ENCODE measurements around the gene SPECC1. TPM values are rescaled to one million over a fixed set of nuclear protein-coding genes. Genes with fewer than 3 reads are reported as not detected.

The SPECC1 gene
- total and polyA plus RNA-seq, 9 of the 15 experiments (the other 6 are each of a cell fraction or from before 2014, with no cell fraction given), result 2.4 to 19.6 (median 14.7) TPM

GRCh38 chr17:20234276-20234675, 225.1 kb downstream of the SPECC1 start:
- Histone ChIP-seq H3K36me3 (ENCODE audit: control insufficient read depth, insufficient read depth, low read length) (peaks cover 11% of the 10 kb centered on the region; the same call in 1 of the 3 replicates), H3K4me2 (ENCODE audit: insufficient read depth, low read length) (no peak overlapping the region), H3K4me1 (replicated peaks in 1 of 2; ENCODE audit: control insufficient read depth in 2 of 2, insufficient read depth in 2 of 2, low read length in 2 of 2) (no peaks in the 10 kb centered on the region), H3K4me3 (no peak overlapping the region), H3K27me3 (ENCODE audit: control insufficient read depth in 2 of 2, insufficient read depth in 2 of 2, low read length in 2 of 2) (no peaks in the 10 kb centered on the region), H2AFZ (ENCODE audit: low read depth, low read length) (no peak overlapping the region), H3K79me2 (ENCODE audit: control insufficient read depth, insufficient read depth, low read length) (no peaks in the 10 kb centered on the region), H4K20me1 (replicated peaks; ENCODE audit: control insufficient read depth, insufficient read depth, low read length) (no peaks in the 10 kb centered on the region), H3K27ac (ENCODE audit: extremely low read depth, low read depth, low read length) (no peak overlapping the region), H3K9me3 (replicated peaks; ENCODE audit: control insufficient read depth, insufficient read depth, low read depth, low read length) (no peaks in the 10 kb centered on the region), H3K9me1 (ENCODE audit: control insufficient read depth, insufficient read depth, low read length) (no peaks in the 10 kb centered on the region), H3K9ac (ENCODE audit: insufficient read depth in 1 of 2, low read depth in 2 of 2, low read length in 2 of 2) (no peak overlapping the region)
- no peak for FAIRE-seq
- WGBS (ENCODE audit: insufficient coverage, low coverage, missing lambda C conversion rate), result 37% methylated on average over 4 of the region's 4 CpGs
- in situ Hi-C loops (cut with MboI) (loop anchor here (5.0 kb wide), 1 partner anchor 83 kb away; no protein-coding TSS in a partner anchor), intact Hi-C loops (cut with micrococcal nuclease) (no loop called here)
- DNase-seq (ENCODE audit: extremely low read depth in 1 of 4, low spot score in 3 of 4), result no peak
- POLR2A ChIA-PET, result no interaction called here
- TF ChIP-seq SREBF1 (IDR thresholded peaks at IDR 0.05; ENCODE audit: borderline replicate concordance, low read depth, low read length), result no peak
- CTCF ChIA-PET (ENCODE audit: low intra/inter-chr PET ratio), result no interaction called here
- ATAC-seq, result no peak
- BruUV-seq (replicated peaks), result no TSS peak

- no peak for ATAC-seq
- Histone ChIP-seq H3K9me1 (ENCODE audit: control insufficient read depth, insufficient read depth, low read length) (no peaks in the 10 kb centered on the region), H3K27ac (ENCODE audit: extremely low read depth, low read depth, low read length) (no peak overlapping the region), H3K27me3 (ENCODE audit: control insufficient read depth in 2 of 2, insufficient read depth in 2 of 2, low read length in 2 of 2) (no peaks in the 10 kb centered on the region), H3K4me1 (replicated peaks in 1 of 2; ENCODE audit: control insufficient read depth in 2 of 2, insufficient read depth in 2 of 2, low read length in 2 of 2) (no peaks in the 10 kb centered on the region), H3K9ac (ENCODE audit: insufficient read depth in 1 of 2, low read depth in 2 of 2, low read length in 2 of 2) (no peak overlapping the region), H3K4me3 (no peak overlapping the region), H4K20me1 (replicated peaks; ENCODE audit: control insufficient read depth, insufficient read depth, low read length) (no peaks in the 10 kb centered on the region), H3K79me2 (ENCODE audit: control insufficient read depth, insufficient read depth, low read length) (no peaks in the 10 kb centered on the region), H2AFZ (ENCODE audit: low read depth, low read length) (no peak overlapping the region), H3K9me3 (replicated peaks; ENCODE audit: control insufficient read depth, insufficient read depth, low read depth, low read length) (no peaks in the 10 kb centered on the region), H3K36me3 (ENCODE audit: control insufficient read depth, insufficient read depth, low read length) (peaks cover 11% of the 10 kb centered on the region; the same call in 1 of the 3 replicates), H3K4me2 (ENCODE audit: insufficient read depth, low read length) (no peak overlapping the region)
- BruUV-seq (replicated peaks), result no TSS peak
- FAIRE-seq, result no peak
- WGBS (ENCODE audit: insufficient coverage, low coverage, missing lambda C conversion rate), result 70% methylated on average over 6 of the region's 6 CpGs
- intact Hi-C loops (cut with micrococcal nuclease) (no loop called here), in situ Hi-C loops (cut with MboI) (no loop called here)
- ChIA-PET CTCF (ENCODE audit: low intra/inter-chr PET ratio) (no interaction called here), POLR2A (no interaction called here)
- DNase-seq (ENCODE audit: extremely low read depth in 1 of 4, low spot score in 3 of 4), result no peak
- no peak for TF ChIP-seq MGA (IDR thresholded peaks at IDR 0.05)
Observed at GRCh38 chr17:20235747-20236146, 226.6 kb downstream of the SPECC1 start.
